ENCODE results near the gene KCNK5.

DNA sequence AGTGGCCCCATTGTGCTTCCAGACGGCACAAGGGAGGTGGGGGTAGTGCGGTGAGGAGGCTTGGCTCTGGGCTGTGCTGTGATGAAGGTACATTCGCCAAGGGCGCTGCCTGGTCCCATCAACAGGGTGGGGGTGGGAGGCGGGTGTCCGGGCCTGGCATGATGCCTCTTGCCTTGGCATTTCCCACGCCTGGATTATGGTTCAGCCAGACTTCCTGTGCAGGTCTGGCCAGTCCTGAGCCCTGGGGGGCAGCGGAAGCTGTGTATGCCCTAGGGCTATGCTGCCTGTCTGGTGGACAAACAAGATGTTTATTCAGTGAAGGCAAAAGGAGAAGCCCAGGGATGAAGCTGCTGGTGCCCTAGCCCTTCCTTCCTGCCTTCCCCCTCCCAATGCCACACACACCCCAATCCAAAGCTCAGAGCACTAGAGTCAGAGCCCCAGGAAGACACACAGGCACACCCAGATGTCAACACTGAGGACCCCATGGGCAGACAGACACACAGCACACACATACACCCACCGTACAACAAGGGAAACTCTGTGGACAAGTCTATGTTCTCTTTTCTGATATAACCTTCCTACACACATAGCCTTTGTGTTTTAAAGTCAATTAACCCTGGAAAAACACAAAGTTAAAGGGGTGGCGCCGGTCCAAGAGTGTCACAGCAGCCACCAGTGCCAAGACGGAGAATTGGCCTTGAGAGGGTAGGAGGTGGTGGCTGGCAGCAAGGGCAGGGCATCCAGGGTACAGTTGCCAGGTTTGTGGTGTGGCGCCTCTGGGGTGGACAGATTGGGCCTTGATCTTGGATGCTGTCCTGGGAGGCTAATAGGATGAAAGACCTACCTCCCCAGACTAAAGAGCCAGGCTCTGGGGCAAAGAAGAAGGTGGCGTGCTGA lies 59.6 kb downstream of the KCNK5 start:
- TF ChIP-seq, protein P1, sequence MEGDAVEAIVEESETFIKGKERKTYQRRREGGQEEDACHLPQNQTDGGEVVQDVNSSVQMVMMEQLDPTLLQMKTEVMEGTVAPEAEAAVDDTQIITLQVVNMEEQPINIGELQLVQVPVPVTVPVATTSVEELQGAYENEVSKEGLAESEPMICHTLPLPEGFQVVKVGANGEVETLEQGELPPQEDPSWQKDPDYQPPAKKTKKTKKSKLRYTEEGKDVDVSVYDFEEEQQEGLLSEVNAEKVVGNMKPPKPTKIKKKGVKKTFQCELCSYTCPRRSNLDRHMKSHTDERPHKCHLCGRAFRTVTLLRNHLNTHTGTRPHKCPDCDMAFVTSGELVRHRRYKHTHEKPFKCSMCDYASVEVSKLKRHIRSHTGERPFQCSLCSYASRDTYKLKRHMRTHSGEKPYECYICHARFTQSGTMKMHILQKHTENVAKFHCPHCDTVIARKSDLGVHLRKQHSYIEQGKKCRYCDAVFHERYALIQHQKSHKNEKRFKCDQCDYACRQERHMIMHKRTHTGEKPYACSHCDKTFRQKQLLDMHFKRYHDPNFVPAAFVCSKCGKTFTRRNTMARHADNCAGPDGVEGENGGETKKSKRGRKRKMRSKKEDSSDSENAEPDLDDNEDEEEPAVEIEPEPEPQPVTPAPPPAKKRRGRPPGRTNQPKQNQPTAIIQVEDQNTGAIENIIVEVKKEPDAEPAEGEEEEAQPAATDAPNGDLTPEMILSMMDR (IDR thresholded peaks at IDR 0.05) = no peak
- no peak for TF ChIP-seq EZH2 (IDR thresholded peaks at IDR 0.05; ENCODE audit: borderline replicate concordance, insufficient read depth, low read depth, low read length, poor library complexity, severe bottlenecking)
